ENCODE data around the gene ZSWIM6.

GRCh38 chr5:61479850-61480614 is 148.0 kb downstream of the ZSWIM6 start:
- TF ChIP-seq POLR2A (IDR thresholded peaks at IDR 0.05): no peak
- TF ChIP-seq CTCF (IDR thresholded peaks at IDR 0.05 in 4 of 5, conservative IDR thresholded peaks at IDR 0.05 in 1 of 5): no peak
